H1 (cell line): ENCODE measurements around the gene AIPL1. TPM values are rescaled to one million over a fixed set of nuclear protein-coding genes. Genes with fewer than 3 reads are reported as not detected.
A peak's percentile ranks its signal among the peaks of the same experiment; 100 is the strongest.

Experiments
- CTCF ChIA-PET: fragments of 300-600 bp; sonication (Branson Sonifier 250); formaldehyde crosslinking; loops from one replicate; lab custom pipeline; 2021; ENCODE audit not compliant: partially characterized antibody; lab: Charles Lee
- POLR2A ChIA-PET: fragments of 300-600 bp; sonication (Branson Sonifier 250); formaldehyde crosslinking; loops from one replicate; lab custom pipeline; 2021; ENCODE audit warnings: inconsistent platforms; ENCODE audit not compliant: partially characterized antibody; lab: Charles Lee
- DNase-seq, 2 experiments: peaks; one replicate each; pipeline versions ENCODE4 v3.0.0 to v3.0.0-alpha.2; 2010 to 2022; ENCODE audit warnings: low spot score in 2 of 2, low read depth in 1 of 2, mixed read lengths in 1 of 2
- FAIRE-seq: peaks from 2 replicates; lab custom pipeline; 2011; peaks lifted over from hg19 to GRCh38; lab: Jason Lieb, UNC
- H2AFZ ChIP-seq: 2 replicates; pipeline ENCODE4 v1.8.1; 2012; ENCODE audit warnings: low read length, inconsistent platforms
- H2AK5ac ChIP-seq: 2 replicates; pipeline ENCODE4 v1.6.1; 2013; ENCODE audit warnings: low read depth, low read length
- H2BK120ac ChIP-seq: replicated peaks from 2 replicates; pipeline ENCODE3; 2013; ENCODE audit warnings: low read depth, low read length, inconsistent platforms
- H2BK12ac ChIP-seq: 2 replicates; pipeline ENCODE4 v1.6.1; 2013; ENCODE audit warnings: low read depth, low read length
- H2BK15ac ChIP-seq: 2 replicates; pipeline ENCODE4 v1.6.1; 2013; ENCODE audit warnings: low read length
- H2BK20ac ChIP-seq: 2 replicates; pipeline ENCODE4 v1.6.1; 2013; ENCODE audit warnings: low read length
- H2BK5ac ChIP-seq: 2 replicates; pipeline ENCODE4 v1.6.1; 2013; ENCODE audit warnings: low read depth, low read length
- H3K14ac ChIP-seq: 2 replicates; pipeline ENCODE4 v1.6.1; 2013; ENCODE audit warnings: inconsistent platforms; ENCODE audit not compliant: insufficient read length
- H3K18ac ChIP-seq: 2 replicates; pipeline ENCODE4 v1.6.1; 2013; ENCODE audit warnings: low read length; ENCODE audit errors: extremely low read depth
- H3K23ac ChIP-seq: 2 replicates; pipeline ENCODE4 v1.6.1; 2013; ENCODE audit warnings: inconsistent platforms; ENCODE audit not compliant: insufficient read length
- H3K23me2 ChIP-seq: 2 replicates; pipeline ENCODE4 v1.6.1; 2013; ENCODE audit warnings: low read depth, low read length
- H3K27ac ChIP-seq: 2 replicates; pipeline ENCODE4 v1.6.1; 2011; ENCODE audit warnings: low read depth, low read length, inconsistent platforms
- H3K27me3 ChIP-seq, 4 experiments: replicated peaks in 1 of 4; 1 replicate in 1 of 4; 2 replicates in 3 of 4; pipeline versions ENCODE4 v1.6.1 to v1.8.1; 2011 to 2013; ENCODE audit warnings: low read length in 3 of 4, mild to moderate bottlenecking in 3 of 4, inconsistent platforms in 2 of 4, mixed read lengths in 2 of 4, moderate library complexity in 1 of 4; ENCODE audit not compliant: control insufficient read depth in 3 of 4, insufficient read depth in 3 of 4; ENCODE audit errors: extremely low read depth in 1 of 4
- H3K36me3 ChIP-seq, 4 experiments: 2 replicates each; pipeline versions ENCODE4 v1.6.1 to v1.8.1; 2011 to 2013; ENCODE audit warnings: mild to moderate bottlenecking in 4 of 4, low read length in 3 of 4, moderate library complexity in 2 of 4, control low read depth in 1 of 4, inconsistent platforms in 1 of 4; ENCODE audit not compliant: insufficient read depth in 4 of 4, control insufficient read depth in 2 of 4
- H3K4ac ChIP-seq: replicated peaks from 2 replicates; pipeline ENCODE3; 2013; ENCODE audit warnings: low read length, low read depth, mixed read lengths, inconsistent platforms; ENCODE audit not compliant: insufficient read length
- H3K4me1 ChIP-seq, 4 experiments: replicated peaks in 1 of 4; 1 replicate in 1 of 4; 2 replicates in 3 of 4; pipeline versions ENCODE4 v1.6.1 to v1.8.1; 2011 to 2013; ENCODE audit warnings: low read length in 3 of 4, inconsistent platforms in 2 of 4, mixed read lengths in 1 of 4; ENCODE audit not compliant: insufficient read depth in 4 of 4, control insufficient read depth in 3 of 4
- H3K4me2 ChIP-seq, 2 experiments: 2 replicates each; pipeline versions ENCODE4 v1.6.1 to v1.8.1; 2011 to 2013; ENCODE audit warnings: low read depth in 2 of 2, low read length in 2 of 2, control low read depth in 1 of 2, inconsistent platforms in 1 of 2, mild to moderate bottlenecking in 1 of 2; ENCODE audit not compliant: insufficient read depth in 1 of 2
- H3K4me3 ChIP-seq, 4 experiments: fragments of 200-600, 300-600 bp in 1 of 4; sonication (generic), shearing (Covaris generic), sonication (Bioruptor Twin) in 1 of 4; 2 replicates each; pipeline versions ENCODE4 v1.5.1 to v1.8.1; 2011 to 2016; ENCODE audit warnings: low read length in 4 of 4, low read depth in 3 of 4, control low read depth in 2 of 4, inconsistent platforms in 2 of 4, mild to moderate bottlenecking in 2 of 4, mixed read lengths in 1 of 4, moderate library complexity in 1 of 4; ENCODE audit not compliant: insufficient read depth in 2 of 4; ENCODE audit errors: extremely low read depth in 1 of 4
- H3K56ac ChIP-seq: replicated peaks from 2 replicates; pipeline ENCODE3; 2013; ENCODE audit warnings: low read depth, mild to moderate bottlenecking, mixed read lengths, low read length, inconsistent platforms; ENCODE audit not compliant: insufficient read length
- H3K79me1 ChIP-seq: 2 replicates; pipeline ENCODE4 v1.6.1; 2013; ENCODE audit warnings: low read depth, low read length, control low read depth
- H3K79me2 ChIP-seq, 2 experiments: 2 replicates each; pipeline versions ENCODE4 v1.6.1 to v1.8.1; 2012 to 2013; ENCODE audit warnings: low read length in 2 of 2, mild to moderate bottlenecking in 2 of 2, inconsistent platforms in 1 of 2; ENCODE audit not compliant: insufficient read depth in 2 of 2, control insufficient read depth in 1 of 2
- H3K9ac ChIP-seq, 4 experiments: replicated peaks in 1 of 4; 1 replicate in 1 of 4; 2 replicates in 3 of 4; pipeline versions ENCODE4 v1.6.1 to v1.8.1; 2011 to 2013; ENCODE audit warnings: low read depth in 3 of 4, low read length in 3 of 4, control low read depth in 2 of 4, mild to moderate bottlenecking in 2 of 4, moderate library complexity in 2 of 4, inconsistent platforms in 1 of 4; ENCODE audit errors: extremely low read depth in 1 of 4
- H3K9me3 ChIP-seq, 2 experiments: 2 replicates each; pipeline versions ENCODE4 v1.6.1 to v1.8.1; 2012 to 2013; ENCODE audit warnings: mild to moderate bottlenecking in 2 of 2, moderate library complexity in 2 of 2, control low read depth in 1 of 2, inconsistent platforms in 1 of 2, low read depth in 1 of 2, low read length in 1 of 2, mixed read lengths in 1 of 2; ENCODE audit not compliant: insufficient read depth in 2 of 2
- H4K20me1 ChIP-seq, 2 experiments: replicated peaks in 1 of 2; 2 replicates each; pipeline versions ENCODE3 to v1.8.1; 2011 to 2013; ENCODE audit warnings: inconsistent platforms in 2 of 2, low read length in 2 of 2, mild to moderate bottlenecking in 1 of 2; ENCODE audit not compliant: insufficient read depth in 2 of 2, control insufficient read depth in 1 of 2
- H4K5ac ChIP-seq: 2 replicates; pipeline ENCODE4 v1.6.1; 2013; ENCODE audit warnings: low read length, low read depth, mixed read lengths, inconsistent platforms; ENCODE audit not compliant: insufficient read length
- H4K8ac ChIP-seq: 2 replicates; pipeline ENCODE4 v1.8.0; 2013; ENCODE audit warnings: mild to moderate bottlenecking, moderate library complexity, low read length, inconsistent platforms; ENCODE audit not compliant: insufficient read depth; ENCODE audit errors: extremely low read depth
- H4K91ac ChIP-seq: replicated peaks from 2 replicates; pipeline ENCODE3; 2013; ENCODE audit warnings: low read length, mixed read lengths, inconsistent platforms; ENCODE audit not compliant: insufficient read length
- BRCA1 ChIP-seq: IDR thresholded peaks from 2 replicates; pipeline ENCODE4 v1.6.1; 2012; ENCODE audit warnings: low read depth, low read length, improper control_type of control experiment
- CEBPB ChIP-seq: IDR thresholded peaks from 2 replicates; pipeline ENCODE4 v1.6.1; 2012; ENCODE audit warnings: low read depth, low read length
- CHD1 ChIP-seq: IDR thresholded peaks from 2 replicates; pipeline ENCODE4 v1.6.1; 2012; ENCODE audit warnings: low read depth, low read length, improper control_type of control experiment
- CHD2 ChIP-seq: IDR thresholded peaks from 2 replicates; pipeline ENCODE4 v1.6.1; 2012; ENCODE audit warnings: low read length, improper control_type of control experiment
- EGR1 ChIP-seq: IDR thresholded peaks from 2 replicates; pipeline ENCODE4 v1.6.1; 2011; ENCODE audit warnings: low read depth, low read length, borderline replicate concordance
- FOSL1 ChIP-seq: IDR thresholded peaks from 2 replicates; pipeline ENCODE4 v1.6.1; 2011; ENCODE audit warnings: mild to moderate bottlenecking, low read depth, low read length, moderate library complexity; ENCODE audit not compliant: insufficient read depth
- JUN ChIP-seq: IDR thresholded peaks from 2 replicates; pipeline ENCODE4 v1.6.1; 2011; ENCODE audit warnings: low read depth, mild to moderate bottlenecking, improper control_type of control experiment, low read length
- NRF1 ChIP-seq: IDR thresholded peaks from 2 replicates; pipeline ENCODE4 v1.6.1; 2011; ENCODE audit warnings: mild to moderate bottlenecking, low read depth, low read length, improper control_type of control experiment
- POLR2A ChIP-seq, 2 experiments: IDR thresholded peaks; 1 replicate in 1 of 2; 2 replicates in 1 of 2; pipeline ENCODE4 v1.6.1; 2011; ENCODE audit warnings: low read depth in 2 of 2, low read length in 2 of 2, mild to moderate bottlenecking in 2 of 2; ENCODE audit errors: control extremely low read depth in 1 of 2
- RBBP5 ChIP-seq: IDR thresholded peaks from 2 replicates; pipeline ENCODE4 v1.7.1; 2012; ENCODE audit warnings: low read depth, mild to moderate bottlenecking, inconsistent platforms, low read length, moderate library complexity, borderline replicate concordance
- SP2 ChIP-seq: IDR thresholded peaks from 2 replicates; pipeline ENCODE4 v1.6.1; 2012; ENCODE audit warnings: mild to moderate bottlenecking, low read length, inconsistent platforms
- SP4 ChIP-seq: IDR thresholded peaks from 2 replicates; pipeline ENCODE4 v1.6.1; 2012; ENCODE audit warnings: low read length, inconsistent platforms
- WGBS, 2 experiments: shearing (Covaris generic) in 1 of 2; methylation state at CpG; one replicate each; pipeline versions ENCODE4 v1.1.6 to v1.1.7; 2013 to 2015; ENCODE audit warnings: low lambda C conversion rate in 2 of 2, mixed read lengths in 2 of 2, inconsistent platforms in 1 of 2, low coverage in 1 of 2, missing lambda C conversion rate in 1 of 2; ENCODE audit not compliant: insufficient replicate concordance in 2 of 2, insufficient coverage in 1 of 2, insufficient read length in 1 of 2; ENCODE audit errors: extremely low coverage in 1 of 2, missing lambda C conversion rate in 1 of 2; 5-methylcytosine and 5-hydroxymethylcytosine counted together
- polyA plus RNA-seq, 7 experiments: library from polyadenylated mRNA; depleted of rRNA in 3 of 7; stranded (reverse) in 5 of 7; unstranded in 2 of 7; fragments of >200 nt in 5 of 7; fragments of 200-250 nt in 2 of 7; gene quantifications; 1 replicate in 5 of 7; 2 replicates in 1 of 7; 4 replicates in 1 of 7; pipeline versions ENCODE4 v1.2.1 to v1.2.3, GENCODE V29; 2011 to 2013; ENCODE audit warnings: missing spikeins in 2 of 7, mixed read lengths in 2 of 7
- total RNA-seq: library from RNA; stranded (reverse); fragmentation: NEBNext Ultra II Directional; extraction: Animal tissue kit (Norgen Biotek cat#: 25700); gene quantifications from 2 replicates; pipeline ENCODE4 v1.2.1, GENCODE V29; 2021
- TF ChIP-seq, protein P1 (sequence below): IDR thresholded peaks from 2 replicates; pipeline ENCODE4 v1.6.1; 2011; ENCODE audit warnings: low read depth, mild to moderate bottlenecking, low read length; ENCODE audit not compliant: insufficient read depth

AIPL1 gene
- total and polyA plus RNA-seq, 2 of the 8 experiments (the other 6 are each of a cell fraction or from before 2014, with no cell fraction given), result 0.56 to 0.71 TPM

DNA sequence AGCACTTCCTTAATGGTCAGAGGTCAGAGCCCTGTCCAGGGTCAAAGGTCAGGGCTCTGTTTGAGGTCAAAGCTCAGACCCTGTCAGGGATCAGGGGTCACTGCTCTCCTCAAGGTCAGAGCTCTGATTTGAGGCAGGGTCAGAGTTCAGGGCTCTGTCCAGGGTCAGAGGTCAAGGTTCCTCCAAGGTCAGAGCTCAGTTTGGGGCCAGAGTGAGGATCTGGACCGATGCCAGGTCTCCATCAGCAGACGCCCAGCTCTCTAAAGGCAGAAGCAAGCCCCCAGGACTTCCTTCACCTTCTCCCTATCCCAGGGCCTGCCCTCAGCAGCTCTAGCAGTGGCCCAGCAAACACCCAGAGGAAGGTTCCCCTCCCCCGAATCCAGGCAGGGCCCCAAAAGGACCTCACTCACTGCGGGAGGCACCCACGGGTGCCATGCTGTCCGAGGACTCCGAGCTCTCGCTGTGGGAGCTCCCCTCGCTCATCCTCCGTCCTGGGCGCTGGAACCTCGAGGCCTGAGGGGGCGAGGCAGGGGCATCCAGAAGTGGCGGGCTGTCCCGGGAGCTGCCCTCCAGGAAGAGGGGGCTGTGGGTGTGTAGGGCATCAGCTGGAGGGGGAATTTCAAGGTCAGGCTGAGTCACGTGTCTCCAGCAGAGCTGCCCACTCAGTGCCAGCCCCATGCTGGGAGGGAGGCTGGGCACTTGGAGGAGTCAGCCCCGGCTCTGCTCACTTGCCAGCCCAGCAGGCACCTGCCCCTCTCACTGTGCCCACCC is 36.0 kb upstream of the AIPL1 start:
- Histone ChIP-seq H4K5ac (no peak overlapping the region), H3K23me2 (no peaks in the 10 kb centered on the region), H2AFZ (no peak overlapping the region), H3K23ac (no peak overlapping the region), H3K4me2 (no peak overlapping the region), H3K56ac (no peak overlapping the region), H3K9me3 (no peaks in the 10 kb centered on the region), H3K9ac (no peak overlapping the region), H3K14ac (no peak overlapping the region), H2BK20ac (no peak overlapping the region), H2BK5ac (no peak overlapping the region; the same call in 1 of the 2 replicates), H4K20me1 (no peaks in the 10 kb centered on the region), H3K36me3 (no peaks in the 10 kb centered on the region), H4K91ac (peak overlapping the region; percentile 31), H3K79me2 (no peaks in the 10 kb centered on the region), H3K27me3 (no peaks in the 10 kb centered on the region), H3K4me3 (no peak overlapping the region), H3K18ac (no peak overlapping the region; the same call in 1 of the 2 replicates), H2BK120ac (no peak overlapping the region), H3K4me1 (peaks cover 0 to 13% (median 8%) of the 10 kb centered on the region in 4 experiments; a peak in 4 of 7 replicates), H3K27ac (no peak overlapping the region), H3K4ac (no peak overlapping the region), H4K8ac (no peak overlapping the region; the same call in 1 of the 2 replicates), H3K79me1 (no peaks in the 10 kb centered on the region), H2BK12ac (no peak overlapping the region), H2AK5ac (no peak overlapping the region), H2BK15ac (peak overlapping the region; percentile 29; the same call in 1 of the 2 replicates)
- no peak for FAIRE-seq
- ChIA-PET POLR2A (interaction anchor here (0.8 to 1.8 kb wide), 8 partner anchors 9 to 28 kb away, joined by 3 to 7 read pairs (median 3); partner anchors contain the start of gene PIMREG), CTCF (interaction anchor here (0.6 to 6.4 kb wide), 17 partner anchors 9 to 189 kb away, joined by 3 to 68 read pairs (median 4); no protein-coding TSS in a partner anchor)
- no peak for DNase-seq
- WGBS, 2 experiments, result 88% methylated on average over 12 of the region's 17 CpGs; no CpG with 5 or more reads in 1 of the 2 experiments
- TF ChIP-seq RBBP5 (no peak), FOSL1 (no peak), SP4 (no peak), POLR2A (IDR thresholded peaks at IDR 0.05; ENCODE audit: control extremely low read depth in 1 of 2, low read depth in 2 of 2, low read length in 2 of 2) (no peak), CHD1 (no peak), EGR1 (no peak), SP2 (no peak), NRF1 (no peak), CEBPB (no peak), JUN (no peak), BRCA1 (no peak), CHD2 (no peak)
- TF ChIP-seq, protein P1, sequence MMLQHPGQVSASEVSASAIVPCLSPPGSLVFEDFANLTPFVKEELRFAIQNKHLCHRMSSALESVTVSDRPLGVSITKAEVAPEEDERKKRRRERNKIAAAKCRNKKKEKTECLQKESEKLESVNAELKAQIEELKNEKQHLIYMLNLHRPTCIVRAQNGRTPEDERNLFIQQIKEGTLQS, result no peak
